Measurements from ENCODE around the gene FARS2. TPM values are rescaled to one million over a fixed set of nuclear protein-coding genes. Genes with fewer than 3 reads are reported as not detected.

The FARS2 gene
- total and polyA plus RNA-seq, 2 donors (not counting 3 experiments of a cell fraction or from before 2014, with no cell fraction given) = 20.2 to 20.5 TPM

- DNase-seq (ENCODE audit: low read depth, low spot score) (no peak), FAIRE-seq (no peak)
- Histone ChIP-seq H3K9me1 (replicated peaks; ENCODE audit: control insufficient read depth, extremely low read depth, insufficient read depth, low read length) (no peaks in the 10 kb centered on the region), H3K9ac (replicated peaks; ENCODE audit: extremely low read depth, insufficient read depth, low read length) (no peak overlapping the region), H3K79me2 (ENCODE audit: control insufficient read depth, insufficient read depth, low read length) (no peaks in the 10 kb centered on the region), H3K36me3 (ENCODE audit: control insufficient read depth in 2 of 2, extremely low read depth in 1 of 2, insufficient read depth in 2 of 2, low read length in 2 of 2) (no peaks in the 10 kb centered on the region), H3K4me1 (ENCODE audit: control insufficient read depth, extremely low read depth, insufficient read depth, low read length) (no peaks in the 10 kb centered on the region), H2AFZ (ENCODE audit: low read depth, low read length) (no peak overlapping the region), H3K27ac (ENCODE audit: insufficient read depth, low read depth, low read length) (no peak overlapping the region), H3K4me3 (replicated peaks in 1 of 3; ENCODE audit: insufficient read depth in 1 of 3, low read depth in 1 of 3, low read length in 3 of 3) (no peak overlapping the region), H3K9me3 (replicated peaks; ENCODE audit: control insufficient read depth, insufficient read depth, low read length) (no peaks in the 10 kb centered on the region), H3K4me2 (ENCODE audit: insufficient read depth, low read length) (no peak overlapping the region), H4K20me1 (replicated peaks; ENCODE audit: control insufficient read depth, extremely low read depth, insufficient read depth, low read length) (no peaks in the 10 kb centered on the region), H3K27me3 (ENCODE audit: control insufficient read depth in 2 of 2, insufficient read depth in 2 of 2, low read length in 2 of 2) (no peaks in the 10 kb centered on the region)
- ChIA-PET CTCF (no interaction called here), POLR2A (no interaction called here)
- dilution Hi-C loops (cut with MboI; ENCODE audit: extremely low pct_ligation_motif_present, low sequenced_read_pairs) = no loop called here
- intact Hi-C loops (cut with micrococcal nuclease) = no loop called here
- BruUV-seq (replicated peaks) = no TSS peak
- TF ChIP-seq EZH2 (IDR thresholded peaks at IDR 0.05; ENCODE audit: borderline replicate concordance, low read depth, low read length, severe bottlenecking) = no peak
- TF ChIP-seq MYC (IDR thresholded peaks at IDR 0.05; ENCODE audit: low read depth, low read length) = no peak
- TF ChIP-seq CTCF (IDR thresholded peaks at IDR 0.05; ENCODE audit: extremely low read depth in 1 of 2, insufficient read depth in 1 of 2, low read depth in 1 of 2, low read length in 2 of 2) = no peak
- TF ChIP-seq POLR2AphosphoS5 (IDR thresholded peaks at IDR 0.05; ENCODE audit: insufficient read depth, low read depth, low read length) = no peak
- TF ChIP-seq JUN (IDR thresholded peaks at IDR 0.05; ENCODE audit: borderline replicate concordance, insufficient read depth, insufficient read length, low read depth) = no peak
- no peak for TF ChIP-seq POLR2A (IDR thresholded peaks at IDR 0.05; ENCODE audit: low read depth, low read length)
- no peak for TF ChIP-seq FOS (IDR thresholded peaks at IDR 0.05; ENCODE audit: borderline replicate concordance, insufficient read depth, low read length)
- no peak for TF ChIP-seq GATA2 (IDR thresholded peaks at IDR 0.05; ENCODE audit: insufficient read depth, insufficient read length, low read depth, low read length)
Observed at GRCh38 chr6:5667737-5668136, 406.4 kb downstream of the FARS2 start.
